Coronary artery (tissue), 2 donors: ENCODE measurements around the gene PLA2G12A.

Experiments
- DNase-seq: peaks from one replicate; pipeline ENCODE4 v3.0.0-alpha.2; 2017; ENCODE audit warnings: low spot score
- H3K27ac ChIP-seq, 2 donors: fragments of 200-600 bp; sonication (generic); one replicate each; pipeline ENCODE4 v1.5.1; 2016 to 2019
- H3K4me3 ChIP-seq: fragments of 200-600 bp; sonication (generic); 2 replicates; pipeline ENCODE4 v1.5.1; 2016; ENCODE audit warnings: mild to moderate bottlenecking, moderate library complexity
- CTCF ChIP-seq: fragments of 200-600 bp; sonication (generic); IDR thresholded peaks from one replicate; pipeline ENCODE4 v1.5.1; 2019; ENCODE audit warnings: antibody characterized with exemption

The PLA2G12A gene

GRCh38 chr4:109728385-109728784 is 1.5 kb downstream of the PLA2G12A start:
- H3K4me3 ChIP-seq: no peak overlapping the region
- TF ChIP-seq CTCF: no peak
- DNase-seq: no peak
- no peak overlapping the region for H3K27ac ChIP-seq

- TF ChIP-seq CTCF: no peak
- Histone ChIP-seq H3K27ac (no peak overlapping the region), H3K4me3 (no peak overlapping the region)
- no peak for DNase-seq
Observed at GRCh38 chr4:109723110-109723509, 6.8 kb downstream of the PLA2G12A start.

- TF ChIP-seq CTCF: no peak
- DNase-seq: no peak
- no peak overlapping the region for H3K4me3 ChIP-seq
- H3K27ac ChIP-seq: no peak overlapping the region
Observed at GRCh38 chr4:109722357-109722756, 7.5 kb downstream of the PLA2G12A start.

- no peak for DNase-seq
- no peak for TF ChIP-seq CTCF
- Histone ChIP-seq H3K27ac (no peak overlapping the region), H3K4me3 (no peak overlapping the region)
Observed at GRCh38 chr4:109721033-109721432, 8.8 kb downstream of the PLA2G12A start.

GRCh38 chr4:109719604-109720003 is 10.3 kb downstream of the PLA2G12A start:
- TF ChIP-seq CTCF: no peak
- no peak for DNase-seq
- no peak overlapping the region for H3K27ac ChIP-seq
- no peak overlapping the region for H3K4me3 ChIP-seq

- no peak for TF ChIP-seq CTCF
- no peak overlapping the region for H3K4me3 ChIP-seq
Observed at GRCh38 chr4:109718759-109719158, 11.1 kb downstream of the PLA2G12A start.

GRCh38 chr4:109713500-109713899 is 16.4 kb downstream of the PLA2G12A start:
- no peak for TF ChIP-seq CTCF
- Histone ChIP-seq H3K27ac (no peak overlapping the region), H3K4me3 (no peak overlapping the region)
- no peak for DNase-seq

More at GRCh38 chr4:109718759-109719158, 11.1 kb downstream of the PLA2G12A start:
- DNase-seq: no peak
- H3K27ac ChIP-seq: no peak overlapping the region
